Lower leg skin (tissue), 3 donors: ENCODE results near the gene IRF9.

Experiments used
- CTCF ChIP-seq, 3 donors: fragments of 450-650 bp; IDR thresholded peaks; one replicate each; pipeline ENCODE4 v1.5.1; 2016; ENCODE audit warnings: antibody characterized with exemption in 3 of 3, mild to moderate bottlenecking in 3 of 3, moderate library complexity in 2 of 3
- POLR2A ChIP-seq, 2 donors: fragments of 450-650 bp; IDR thresholded peaks; one replicate each; pipeline ENCODE4 v1.6.1; 2016 to 2017; ENCODE audit warnings: antibody characterized with exemption in 2 of 2, mild to moderate bottlenecking in 1 of 2, moderate library complexity in 1 of 2

GRCh38 chr14:24164518-24164991, 3.5 kb downstream of the IRF9 start:
- no peak for TF ChIP-seq POLR2A (IDR thresholded peaks at IDR 0.05)
- TF ChIP-seq CTCF (IDR thresholded peaks at IDR 0.05) = no peak
